NCI-H2227 treated with DMSO at 0.1 percent for 48 hours (cell line): ENCODE measurements around the gene NGEF.
"Not testable (repeated sequence)": the region's sequence is repeated elsewhere in the genome, so short reads cannot be mapped to it uniquely, and the experiment has no call there.

Experiments used
- DNase-seq: peaks from one replicate; lab custom pipeline; 2025; lab: John Stamatoyannopoulos, UW

The NGEF gene

GRCh38 chr2:233013027-233013461, at the start of gene NGEF:
NGEF (minus strand) TSS chr2:233013256; CDS start chr2:232974890, 38,366 bp downstream.
- no peak for DNase-seq

GRCh38 chr2:233062451-233062850, 49.4 kb upstream of the NGEF start:
- no peak for DNase-seq

- no peak for DNase-seq
These were observed 48.8 kb upstream of the NGEF start for GRCh38 chr2:233061591-233062450.

- no peak for DNase-seq
These were observed 48.0 kb upstream of the NGEF start for GRCh38 chr2:233060980-233061590.

GRCh38 chr2:233060501-233060979, 47.5 kb upstream of the NGEF start:
- no peak for DNase-seq

- DNase-seq = no peak
These were observed 46.9 kb upstream of the NGEF start, which contains the start of gene INPP5D for GRCh38 chr2:233059797-233060500. INPP5D (plus strand) TSS chr2:233060342; CDS start chr2:233060479, 137 bp downstream.

- DNase-seq = no peak
These were observed 46.4 kb upstream of the NGEF start for GRCh38 chr2:233059547-233059796.

- DNase-seq = no peak
These were observed 45.9 kb upstream of the NGEF start for GRCh38 chr2:233058717-233059546.

GRCh38 chr2:233056961-233057605, 44.0 kb upstream of the NGEF start:
- no peak for DNase-seq

- DNase-seq = no peak
These were observed 42.3 kb upstream of the NGEF start for GRCh38 chr2:233055362-233055761.

GRCh38 chr2:233053928-233054784, 41.1 kb upstream of the NGEF start:
- DNase-seq = no peak

GRCh38 chr2:233052517-233052916, 39.5 kb upstream of the NGEF start:
- DNase-seq = not testable (repeated sequence)

GRCh38 chr2:233051241-233052149, 38.4 kb upstream of the NGEF start:
- DNase-seq = no peak

- DNase-seq = no peak
These were observed 36.2 kb upstream of the NGEF start for GRCh38 chr2:233049194-233049761.

- DNase-seq = no peak
These were observed 35.6 kb upstream of the NGEF start for GRCh38 chr2:233048569-233049193.

- DNase-seq = no peak
These were observed 34.6 kb upstream of the NGEF start for GRCh38 chr2:233047667-233048066.

- no peak for DNase-seq
These were observed 34.1 kb upstream of the NGEF start for GRCh38 chr2:233047206-233047605.

GRCh38 chr2:233044974-233045605, 32.0 kb upstream of the NGEF start:
- DNase-seq = no peak
